GM13976 (cell line): ENCODE results near the gene RTTN.

Experiments
- DNase-seq: peaks from one replicate; pipeline ENCODE4 v3.0.0; 2012; ENCODE audit warnings: low spot score
- in situ Hi-C: fragments of 300-500 bp; cut with MboI; formaldehyde crosslinking; loops from one replicate; pipeline ENCODE4 v1.12.0; 2022; ENCODE audit warnings: low sequenced_read_pairs, mixed read lengths, inconsistent platforms; ENCODE audit not compliant: unreplicated experiment
- TF ChIP-seq, protein P1 (sequence below): IDR thresholded peaks from 2 replicates; pipeline ENCODE4 v1.5.1; 2012; ENCODE audit warnings: borderline replicate concordance, mild to moderate bottlenecking; ENCODE audit not compliant: insufficient read depth; ENCODE audit errors: extremely low read depth, missing control alignments, control extremely low read depth

Gene RTTN

DNA sequence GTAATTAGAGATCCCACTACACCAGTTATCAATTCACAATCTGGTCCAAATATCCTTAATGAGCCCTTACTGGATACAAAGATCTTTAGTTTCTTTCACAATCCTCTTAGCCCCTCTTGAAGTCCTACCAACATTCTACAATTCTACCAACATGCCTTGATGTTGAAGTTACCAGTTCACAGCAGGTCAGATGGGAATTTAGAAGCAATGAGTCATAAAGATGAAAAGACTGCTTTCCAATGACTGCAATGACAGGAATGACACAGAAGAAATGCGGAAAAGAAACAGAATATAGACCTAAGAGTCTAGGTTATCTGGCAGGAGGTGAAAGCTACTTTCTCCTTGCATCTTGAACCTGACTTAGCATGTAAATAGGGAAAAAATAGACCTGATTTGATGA, 24.5 kb downstream of the RTTN start:
- no peak for DNase-seq
- in situ Hi-C loops = no loop called here
- TF ChIP-seq, protein P1, sequence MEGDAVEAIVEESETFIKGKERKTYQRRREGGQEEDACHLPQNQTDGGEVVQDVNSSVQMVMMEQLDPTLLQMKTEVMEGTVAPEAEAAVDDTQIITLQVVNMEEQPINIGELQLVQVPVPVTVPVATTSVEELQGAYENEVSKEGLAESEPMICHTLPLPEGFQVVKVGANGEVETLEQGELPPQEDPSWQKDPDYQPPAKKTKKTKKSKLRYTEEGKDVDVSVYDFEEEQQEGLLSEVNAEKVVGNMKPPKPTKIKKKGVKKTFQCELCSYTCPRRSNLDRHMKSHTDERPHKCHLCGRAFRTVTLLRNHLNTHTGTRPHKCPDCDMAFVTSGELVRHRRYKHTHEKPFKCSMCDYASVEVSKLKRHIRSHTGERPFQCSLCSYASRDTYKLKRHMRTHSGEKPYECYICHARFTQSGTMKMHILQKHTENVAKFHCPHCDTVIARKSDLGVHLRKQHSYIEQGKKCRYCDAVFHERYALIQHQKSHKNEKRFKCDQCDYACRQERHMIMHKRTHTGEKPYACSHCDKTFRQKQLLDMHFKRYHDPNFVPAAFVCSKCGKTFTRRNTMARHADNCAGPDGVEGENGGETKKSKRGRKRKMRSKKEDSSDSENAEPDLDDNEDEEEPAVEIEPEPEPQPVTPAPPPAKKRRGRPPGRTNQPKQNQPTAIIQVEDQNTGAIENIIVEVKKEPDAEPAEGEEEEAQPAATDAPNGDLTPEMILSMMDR = no peak

DNA sequence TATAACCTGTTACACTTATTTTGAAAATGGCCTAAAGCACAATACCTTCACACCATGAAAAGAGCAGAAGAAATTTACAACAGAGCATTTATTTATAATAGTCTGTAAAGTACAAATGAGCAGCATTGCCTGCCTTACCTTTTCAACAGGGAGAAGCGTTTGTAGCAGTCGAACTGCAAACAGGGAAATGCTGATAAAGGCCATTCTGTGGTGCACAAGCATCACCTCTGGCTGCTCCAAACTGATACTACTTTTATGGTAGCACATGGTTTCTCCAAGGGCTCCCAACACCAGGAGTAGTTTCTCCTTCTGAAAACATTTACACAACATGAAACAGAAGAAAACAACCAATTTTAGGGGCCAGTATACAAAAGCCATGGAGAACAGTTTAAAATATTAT, 28.9 kb downstream of the RTTN start:
- in situ Hi-C loops = no loop called here
- DNase-seq = no peak
- TF ChIP-seq, protein P1 = no peak

DNA sequence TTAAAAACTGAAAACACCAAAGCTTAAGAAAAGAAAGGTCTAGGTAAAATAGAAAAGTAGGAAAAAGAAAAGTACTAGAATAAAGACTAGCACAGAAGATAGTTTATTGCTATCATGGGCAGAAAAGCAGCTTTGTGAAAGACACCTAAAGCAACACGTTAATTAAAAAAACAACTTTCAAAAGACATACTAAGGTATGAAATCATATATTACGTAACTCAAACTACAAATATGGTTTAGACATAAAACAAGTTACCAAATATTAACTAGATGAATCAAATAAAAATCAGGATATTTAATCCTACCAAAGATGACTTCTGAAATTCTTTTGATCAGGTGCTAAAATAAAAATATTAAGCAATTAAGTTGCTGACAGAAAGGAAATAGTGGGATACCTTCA, 30.3 kb downstream of the RTTN start:
- in situ Hi-C loops = no loop called here
- no peak for DNase-seq
- TF ChIP-seq, protein P1 = no peak

DNA sequence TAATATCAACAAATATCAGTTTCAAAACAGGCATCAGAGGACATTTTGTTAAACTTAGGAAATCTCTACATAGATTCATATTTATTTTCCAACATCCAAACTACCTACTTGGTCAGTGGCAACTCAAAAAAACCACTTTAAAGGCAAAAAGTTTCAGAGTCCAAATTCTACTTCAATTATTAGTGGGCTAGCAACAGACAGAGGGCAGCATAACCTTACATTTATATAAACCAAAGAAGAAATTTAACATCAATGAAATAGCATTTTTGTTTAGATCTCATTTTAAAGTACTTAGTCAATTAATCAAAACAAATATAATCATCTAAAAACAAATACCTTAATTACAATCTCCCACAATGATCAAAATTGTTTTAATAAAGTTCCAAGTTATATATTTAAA, 33.3 kb downstream of the RTTN start:
- TF ChIP-seq, protein P1 = peak; percentile 27
- in situ Hi-C loops = no loop called here
- DNase-seq = no peak

DNA sequence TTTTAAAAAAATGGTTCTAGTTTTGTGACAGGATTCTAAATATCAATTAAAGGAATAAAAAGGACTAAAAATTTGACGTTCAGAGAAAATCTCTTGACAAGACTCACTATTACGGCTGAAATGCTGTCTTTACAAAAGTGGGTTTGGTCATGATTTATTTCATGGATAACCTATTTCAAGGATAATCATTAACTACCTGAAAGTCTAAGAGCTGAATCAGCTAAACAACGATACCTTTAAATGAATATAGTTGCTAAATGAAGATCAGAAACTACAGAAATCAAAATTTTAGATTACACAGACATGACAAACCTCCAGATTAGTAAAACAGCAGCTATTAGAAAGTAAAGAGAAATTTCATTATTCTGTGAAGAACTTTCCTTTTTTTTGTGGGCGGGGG, 35.7 kb downstream of the RTTN start:
- no peak for DNase-seq
- in situ Hi-C loops = no loop called here
- TF ChIP-seq, protein P1 = no peak

DNA sequence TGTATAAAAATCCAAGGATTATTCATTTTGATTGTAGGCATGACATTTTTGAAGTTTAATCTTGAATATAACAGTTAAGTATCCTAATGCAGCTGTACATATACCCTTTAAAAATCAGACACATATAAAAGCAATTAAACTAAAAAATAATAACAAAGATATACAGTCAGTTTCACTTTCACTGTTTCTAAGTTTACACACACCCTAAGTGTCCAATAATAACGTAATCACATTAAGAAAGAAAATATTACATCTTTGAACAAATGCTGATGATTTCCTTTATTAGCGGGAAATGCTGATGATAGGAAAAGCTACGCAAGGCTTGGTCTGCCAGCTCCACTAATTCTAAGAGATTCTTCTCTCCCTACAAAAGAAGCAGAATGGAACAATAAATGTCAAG, 38.8 kb downstream of the RTTN start:
- in situ Hi-C loops = no loop called here

More for the DNA sequence above, 38.8 kb downstream of the RTTN start:
- DNase-seq = no peak
- TF ChIP-seq, protein P1 = no peak
